HG03571 (cell line): Measurements from ENCODE around the gene LACTBL1.
"Not testable (repeated sequence)": the region's sequence is repeated elsewhere in the genome, so short reads cannot be mapped to it uniquely, and the experiment has no call there.

Experiments
- ATAC-seq: cut with Tn5 transposase; IDR thresholded peaks from one replicate; pipeline ENCODE4 v1.9.1; 2021; ENCODE audit not compliant: unreplicated experiment

The LACTBL1 gene, protein sequence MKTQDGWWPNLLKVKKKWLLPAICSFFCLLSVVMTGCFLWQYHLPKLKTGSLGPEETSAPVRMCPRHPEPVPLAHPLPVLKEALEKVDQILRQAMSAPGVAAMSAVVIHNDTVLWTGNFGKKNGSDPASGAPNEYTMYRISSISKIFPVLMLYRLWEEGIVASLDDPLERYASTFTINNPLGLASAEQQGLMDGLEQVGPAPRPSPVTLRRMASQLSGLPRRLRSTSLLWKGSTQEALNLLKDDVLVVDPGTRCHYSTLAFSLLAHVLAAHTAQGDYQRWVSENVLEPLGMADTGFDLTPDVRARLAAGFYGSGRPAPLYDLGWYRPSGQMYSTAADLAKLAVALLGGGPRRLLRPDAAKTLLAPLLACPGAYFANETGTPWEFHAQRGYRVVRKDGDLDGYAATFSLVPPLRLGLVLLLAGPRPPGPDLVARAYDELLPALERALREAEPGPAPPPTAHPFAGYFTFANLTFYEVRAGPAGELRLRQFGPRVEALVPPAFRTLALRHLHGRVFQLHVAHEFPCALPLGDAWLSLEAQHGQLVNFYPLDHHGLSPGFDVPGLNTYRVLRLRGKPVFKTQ

DNA sequence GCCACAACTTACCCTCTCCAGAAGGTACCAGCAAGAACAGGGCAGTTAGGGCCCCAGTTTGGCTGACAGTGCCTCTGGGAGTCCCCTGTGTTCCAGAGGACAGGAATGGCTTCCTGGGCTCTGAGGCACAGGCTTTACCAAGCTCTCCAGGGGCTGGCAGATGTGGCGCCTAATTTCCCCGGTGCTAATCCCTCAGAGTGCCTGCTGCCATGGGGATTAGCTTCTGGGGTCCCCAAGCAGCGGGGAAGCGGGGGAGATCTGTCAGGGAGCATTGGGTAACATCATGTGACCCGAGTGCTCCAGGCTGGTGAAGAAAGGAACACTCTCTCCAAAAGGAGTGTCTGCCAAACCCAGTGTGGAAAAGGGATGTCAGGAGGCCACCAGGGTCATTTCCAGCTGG is at the start of gene LACTBL1:
TSS of gene LACTBL1 (minus strand) at position 107 of the 400 bp plus-strand sequence. CDS start 550 bp downstream, outside the sequence.
- ATAC-seq, result no peak

DNA sequence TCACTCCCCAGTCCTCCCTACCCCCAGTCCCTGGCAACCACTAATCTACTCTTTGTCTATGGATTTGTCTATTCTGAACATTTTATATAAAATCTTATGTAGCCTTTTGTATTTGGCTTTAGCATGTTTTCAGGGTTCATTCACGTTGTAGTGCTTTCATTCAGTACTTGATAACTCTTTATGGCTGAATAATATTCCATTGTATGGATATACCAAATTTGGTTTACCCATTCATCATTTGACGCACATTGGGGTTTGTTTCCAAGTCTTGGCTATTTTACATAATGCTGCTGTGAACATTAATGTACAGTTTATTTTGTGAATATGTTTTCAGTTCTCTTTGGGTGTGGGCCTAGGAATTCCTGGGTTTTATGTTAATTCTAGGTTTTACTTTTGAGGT is 49.2 kb upstream of the LACTBL1 start:
- ATAC-seq, result no peak

DNA sequence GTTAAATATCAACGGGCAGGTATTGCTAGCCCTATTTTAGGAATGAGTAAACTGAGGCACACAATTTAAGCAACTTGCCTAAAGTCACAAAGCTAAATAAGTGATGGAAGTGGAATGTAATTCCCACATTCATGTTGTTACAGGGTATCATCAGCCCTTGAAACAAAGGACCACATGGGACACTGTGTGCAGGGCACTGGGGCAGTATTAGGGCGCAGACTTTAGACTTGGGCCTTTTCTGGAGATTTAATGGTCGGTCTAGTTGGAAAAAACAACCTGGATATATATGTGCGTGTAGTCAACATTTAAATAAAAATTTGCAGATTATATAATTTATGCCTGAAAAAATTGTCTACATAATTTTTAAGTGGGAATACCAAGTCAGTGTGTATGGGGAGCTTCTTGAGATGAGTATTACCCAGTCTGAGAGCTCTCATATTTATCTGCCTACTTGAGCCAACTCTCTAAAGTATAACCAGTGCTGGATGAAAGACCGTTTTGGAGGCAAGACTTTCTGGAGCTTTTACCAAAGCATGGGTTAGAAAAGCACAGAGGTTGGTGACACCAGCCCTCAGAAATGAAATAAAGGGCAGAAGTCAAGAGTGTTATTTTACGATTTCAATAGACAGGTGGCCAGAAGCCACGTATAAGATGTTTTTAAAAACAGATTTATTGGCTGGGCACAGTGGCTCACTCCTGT is 48.2 kb upstream of the LACTBL1 start:
- no peak for ATAC-seq

DNA sequence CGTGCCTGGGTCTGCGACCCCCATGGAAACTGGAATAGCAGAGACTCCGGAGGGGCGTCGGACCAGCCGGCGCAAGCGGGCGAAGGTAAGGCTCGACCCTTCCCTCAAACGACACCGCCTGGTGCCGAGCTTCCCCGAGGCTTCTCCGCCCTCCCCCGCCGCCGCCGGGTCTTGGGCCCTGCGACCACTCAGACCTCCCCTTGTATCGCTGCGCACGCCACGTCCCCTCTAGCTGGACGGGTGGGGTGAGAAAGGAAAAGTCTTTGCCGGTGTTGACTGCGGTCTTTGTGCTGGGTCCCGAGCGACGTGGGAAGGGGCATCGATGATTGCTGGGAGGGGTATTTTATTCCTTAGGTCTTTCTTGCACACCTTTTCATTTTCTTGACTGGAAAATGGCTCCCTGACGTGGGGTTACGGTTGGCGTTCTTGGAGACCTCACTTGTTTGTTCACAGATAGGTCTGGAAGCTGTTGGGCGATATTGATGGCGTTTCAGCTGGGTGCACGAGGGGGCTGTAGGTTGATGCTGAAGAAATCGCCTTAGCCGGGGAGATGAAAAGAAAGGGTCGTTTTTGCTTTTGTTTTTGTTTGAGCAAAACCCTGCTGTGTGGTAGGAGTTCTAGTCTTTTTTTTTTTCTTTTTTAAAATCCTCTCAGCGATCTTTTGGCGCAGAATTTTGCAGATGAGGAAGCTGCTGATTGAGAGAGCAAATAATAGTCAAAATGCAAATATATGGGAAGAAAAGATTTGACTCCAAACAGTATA is 47.4 kb upstream of the LACTBL1 start:
- no peak for ATAC-seq

DNA sequence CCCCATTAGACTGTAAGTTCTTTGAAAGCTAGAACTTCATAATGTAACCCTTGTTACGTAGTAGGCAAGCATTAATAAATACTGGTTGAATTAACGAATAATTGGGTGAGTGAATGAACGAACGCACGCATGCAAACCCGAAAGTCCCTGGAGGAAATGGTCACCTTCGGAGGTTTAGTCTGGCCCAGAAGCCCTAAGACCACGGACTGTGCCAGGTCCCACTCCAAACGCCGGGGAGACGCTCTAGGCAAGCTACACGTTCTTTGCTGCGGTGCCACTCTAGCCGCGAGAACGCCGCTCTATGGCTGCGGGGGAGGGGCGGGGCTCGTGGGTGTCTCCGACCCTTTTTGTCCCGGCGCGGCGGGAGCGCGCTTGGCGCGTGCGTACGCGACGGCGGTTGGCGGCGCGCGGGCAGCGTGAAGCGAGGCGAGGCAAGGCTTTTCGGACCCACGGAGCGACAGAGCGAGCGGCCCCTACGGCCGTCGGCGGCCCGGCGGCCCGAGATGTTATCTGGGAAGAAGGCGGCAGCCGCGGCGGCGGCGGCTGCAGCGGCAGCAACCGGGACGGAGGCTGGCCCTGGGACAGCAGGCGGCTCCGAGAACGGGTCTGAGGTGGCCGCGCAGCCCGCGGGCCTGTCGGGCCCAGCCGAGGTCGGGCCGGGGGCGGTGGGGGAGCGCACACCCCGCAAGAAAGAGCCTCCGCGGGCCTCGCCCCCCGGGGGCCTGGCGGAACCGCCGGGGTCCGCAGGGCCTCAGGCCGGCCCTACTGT is 46.6 kb upstream of the LACTBL1 start, which contains the start of gene KDM1A:
TSS of gene KDM1A (plus strand) at position 375 of the 769 bp plus-strand sequence. CDS start at position 504, 129 bp downstream.
- peak; percentile 93 for ATAC-seq

DNA sequence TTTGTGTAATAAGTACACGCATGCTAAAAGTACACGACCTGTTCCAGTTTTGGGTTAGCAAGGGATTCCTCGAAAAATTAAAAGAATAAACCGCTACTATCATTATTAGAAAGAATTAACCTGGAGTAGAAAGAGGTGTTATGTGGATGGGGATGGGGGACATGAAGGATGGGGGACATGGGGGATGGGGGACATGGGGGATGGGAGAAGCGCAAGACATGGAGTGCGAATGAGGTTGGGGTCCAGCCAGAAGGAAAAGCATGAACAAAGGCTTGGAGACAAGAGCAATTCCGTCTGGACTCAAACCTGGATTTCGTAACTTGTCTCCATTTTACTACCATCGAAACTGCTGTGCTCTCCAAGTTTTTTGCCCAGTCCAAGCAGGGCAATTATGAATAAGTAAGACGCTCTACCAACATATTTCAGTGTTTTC is 46.0 kb upstream of the LACTBL1 start:
- no peak for ATAC-seq

DNA sequence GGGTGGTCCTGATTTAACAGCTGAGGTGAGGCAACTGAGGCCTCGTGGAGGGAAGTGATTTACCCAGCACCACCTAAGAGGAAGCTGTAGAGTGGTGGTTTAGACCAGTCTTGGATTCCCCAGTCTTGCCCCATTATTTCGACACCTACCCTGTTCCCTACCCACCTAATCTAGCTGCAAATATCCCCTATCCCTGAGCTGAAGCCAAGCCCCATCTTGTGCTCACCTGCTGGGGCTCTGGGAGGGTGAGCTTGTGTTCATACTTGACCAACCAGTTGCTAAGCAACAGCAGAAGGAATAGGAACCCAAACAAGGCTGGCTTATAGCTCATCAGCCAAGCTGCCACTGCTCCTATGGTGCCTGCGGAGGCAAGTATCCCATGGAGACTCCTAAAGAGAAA is 41.0 kb upstream of the LACTBL1 start:
- ATAC-seq, result no peak

DNA sequence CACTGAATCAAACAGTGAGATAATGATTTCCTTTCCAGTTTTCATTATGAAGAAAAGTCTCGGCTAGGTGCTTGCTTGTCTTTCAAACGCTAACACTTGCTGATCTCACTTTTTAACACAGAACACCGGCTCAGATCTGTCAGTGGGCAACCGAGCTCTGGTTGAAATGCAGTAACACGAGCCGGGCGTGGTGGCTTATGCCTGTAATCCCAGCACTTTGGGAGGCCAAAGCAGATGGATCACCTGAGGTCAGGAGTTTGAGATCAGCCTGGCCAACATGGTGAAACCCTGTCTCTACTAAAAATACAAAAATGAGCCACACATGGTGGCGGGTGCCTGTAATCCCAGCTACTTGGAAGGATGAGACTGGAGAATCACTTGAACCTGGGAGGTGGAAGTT is 37.4 kb upstream of the LACTBL1 start:
- ATAC-seq, result not testable (repeated sequence)

DNA sequence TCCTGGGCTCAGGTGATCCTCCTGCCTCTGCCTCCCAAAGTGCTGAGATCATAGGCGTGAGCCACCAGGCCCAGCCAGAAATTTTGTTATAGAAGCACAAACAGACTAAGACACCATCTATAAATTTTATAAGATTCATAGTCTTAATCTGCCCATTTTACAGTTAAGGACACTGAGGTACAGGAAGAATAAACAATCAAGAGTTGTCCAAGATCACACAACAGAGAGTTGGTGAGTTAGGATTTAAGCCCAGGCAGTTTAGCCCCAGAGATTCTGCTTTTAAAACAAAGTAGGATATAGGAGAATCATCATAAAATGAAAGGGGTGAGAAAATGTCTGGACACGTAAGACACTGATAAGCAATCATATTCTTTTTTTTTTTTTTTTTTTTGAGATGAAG is 36.2 kb upstream of the LACTBL1 start:
- ATAC-seq, result no peak

DNA sequence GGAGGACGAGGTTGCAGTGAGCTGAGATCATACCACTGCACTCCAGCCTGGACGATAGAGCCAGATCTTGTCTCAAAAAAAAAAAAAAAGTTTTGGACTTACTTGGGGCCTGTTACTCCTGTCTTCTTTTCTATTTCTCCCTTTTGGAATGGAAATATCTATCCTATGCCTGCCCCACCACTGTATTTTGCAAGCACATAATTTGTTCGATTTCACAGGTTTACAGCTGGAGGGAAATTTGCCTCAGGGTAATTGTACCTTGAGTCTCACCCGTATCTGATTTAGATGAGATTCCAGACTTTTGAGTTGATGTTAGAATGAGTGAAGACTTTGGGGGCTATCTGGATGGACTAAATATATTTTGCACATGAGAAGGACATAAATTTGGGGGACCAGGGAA is 34.4 kb upstream of the LACTBL1 start:
- ATAC-seq, result no peak

DNA sequence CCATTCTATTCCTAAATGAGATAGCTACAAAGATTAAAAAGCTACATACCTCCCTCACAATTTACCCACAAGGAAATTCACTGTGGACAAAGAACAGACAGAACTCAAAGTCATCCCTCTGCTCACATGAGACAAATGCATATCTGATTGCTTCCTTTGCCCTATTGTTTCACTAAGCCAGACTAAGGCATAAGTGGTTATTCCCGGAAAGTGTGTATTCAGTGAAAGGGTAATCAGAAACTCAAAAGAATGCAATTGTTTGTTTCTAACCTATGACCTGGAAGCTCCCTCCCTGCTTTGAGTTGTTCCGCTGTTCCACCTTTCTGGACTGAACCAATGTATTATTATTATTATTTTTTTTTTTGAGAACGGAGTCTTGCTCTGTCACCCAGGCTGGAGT is 32.1 kb upstream of the LACTBL1 start:
- not testable (repeated sequence) for ATAC-seq

DNA sequence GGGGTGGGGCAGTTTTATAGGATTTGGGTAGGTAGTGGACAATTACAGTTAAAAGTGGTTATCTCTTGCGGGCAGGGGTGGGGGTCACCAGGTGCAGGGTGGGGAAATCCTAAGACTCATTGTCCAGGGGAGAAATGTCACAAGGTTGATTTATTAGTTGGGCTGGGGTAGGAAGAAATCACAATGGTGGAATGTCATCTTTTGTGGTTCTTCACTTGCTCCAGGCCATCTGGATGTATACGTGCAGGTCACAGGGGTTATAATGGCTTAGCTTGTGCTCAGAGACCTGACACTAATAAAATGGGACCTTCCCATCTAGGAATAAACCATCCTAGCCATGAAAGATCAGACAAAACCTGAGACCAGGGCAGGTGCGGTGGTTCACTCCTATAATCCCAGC is 31.4 kb upstream of the LACTBL1 start:
- no peak for ATAC-seq

DNA sequence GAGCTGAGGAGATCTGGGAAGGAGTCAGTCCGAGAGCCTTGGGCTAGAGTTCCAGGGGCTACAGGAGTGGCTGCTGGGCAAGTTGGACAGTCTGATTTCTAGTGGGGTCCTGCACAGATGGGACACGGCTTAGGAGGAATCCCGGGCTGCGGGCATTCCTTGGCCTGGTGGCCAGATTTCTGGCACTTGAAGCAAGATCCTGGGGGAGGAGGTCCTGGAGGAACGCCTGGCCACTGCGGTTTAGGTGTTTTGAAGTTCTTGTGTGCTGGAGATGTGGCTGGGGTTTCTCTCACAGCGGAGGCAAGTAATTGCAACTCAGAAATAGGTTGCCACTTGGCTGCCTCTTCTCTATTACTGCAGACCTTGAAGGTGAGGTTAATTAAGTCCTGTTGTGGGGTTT is 29.6 kb upstream of the LACTBL1 start:
- ATAC-seq, result not testable (repeated sequence)

DNA sequence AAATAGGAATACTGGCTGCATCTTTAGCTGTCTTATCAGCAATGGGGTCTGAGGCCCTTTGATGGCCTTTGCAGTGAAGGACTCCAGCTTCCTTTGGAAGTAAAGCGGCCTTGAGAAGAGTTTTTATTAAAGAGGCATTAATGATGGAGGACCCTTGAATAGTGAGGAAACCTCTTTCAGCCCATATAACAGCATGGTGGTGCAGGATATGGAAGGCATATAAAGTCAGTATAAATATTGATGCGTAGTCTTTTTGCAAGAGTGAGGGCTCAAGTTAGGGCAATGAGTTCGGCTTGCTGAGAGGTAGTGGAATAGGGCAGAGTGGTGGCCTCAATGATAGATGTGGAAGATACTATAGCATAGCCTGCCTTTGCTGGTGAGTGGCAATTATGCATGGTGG is 27.5 kb upstream of the LACTBL1 start:
- not testable (repeated sequence) for ATAC-seq

DNA sequence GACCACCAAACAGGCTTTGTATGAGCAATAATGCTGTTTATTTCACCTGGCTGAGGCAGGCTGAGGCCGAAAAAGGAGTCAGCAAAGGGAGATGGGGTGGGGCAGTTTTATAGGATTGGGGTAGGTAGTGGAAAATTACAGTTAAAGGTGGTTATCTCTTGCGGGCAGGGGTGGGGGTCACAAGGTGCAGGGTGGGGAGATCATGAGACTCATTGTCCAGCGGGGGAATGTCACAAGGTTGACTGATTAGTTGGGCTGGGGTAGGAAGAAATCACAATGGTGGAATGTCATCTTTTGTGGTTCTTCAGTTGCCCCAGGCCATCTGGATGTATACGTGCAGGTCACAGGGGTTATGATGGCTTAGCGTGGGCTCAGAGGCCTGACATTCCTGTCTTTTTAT is 24.9 kb upstream of the LACTBL1 start:
- not testable (repeated sequence) for ATAC-seq

DNA sequence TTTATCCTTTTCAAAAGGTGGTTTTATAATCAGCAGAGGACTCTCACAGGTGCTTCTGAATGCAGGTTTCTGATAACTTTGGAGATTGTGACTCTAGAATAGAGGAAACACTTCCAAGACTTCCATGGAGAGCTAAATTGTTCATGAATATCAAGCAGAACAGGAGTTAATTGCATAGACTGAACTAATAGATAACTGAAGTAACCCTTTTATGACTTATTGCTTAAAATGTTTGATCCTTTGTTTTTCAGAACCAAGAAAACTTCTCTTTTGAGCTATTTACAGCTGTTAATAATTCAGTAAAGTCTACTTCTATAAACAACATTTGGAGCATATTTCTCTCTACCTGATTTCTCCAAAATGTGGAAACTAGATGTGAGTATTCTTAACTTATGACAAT is 23.1 kb upstream of the LACTBL1 start:
- ATAC-seq, result no peak

DNA sequence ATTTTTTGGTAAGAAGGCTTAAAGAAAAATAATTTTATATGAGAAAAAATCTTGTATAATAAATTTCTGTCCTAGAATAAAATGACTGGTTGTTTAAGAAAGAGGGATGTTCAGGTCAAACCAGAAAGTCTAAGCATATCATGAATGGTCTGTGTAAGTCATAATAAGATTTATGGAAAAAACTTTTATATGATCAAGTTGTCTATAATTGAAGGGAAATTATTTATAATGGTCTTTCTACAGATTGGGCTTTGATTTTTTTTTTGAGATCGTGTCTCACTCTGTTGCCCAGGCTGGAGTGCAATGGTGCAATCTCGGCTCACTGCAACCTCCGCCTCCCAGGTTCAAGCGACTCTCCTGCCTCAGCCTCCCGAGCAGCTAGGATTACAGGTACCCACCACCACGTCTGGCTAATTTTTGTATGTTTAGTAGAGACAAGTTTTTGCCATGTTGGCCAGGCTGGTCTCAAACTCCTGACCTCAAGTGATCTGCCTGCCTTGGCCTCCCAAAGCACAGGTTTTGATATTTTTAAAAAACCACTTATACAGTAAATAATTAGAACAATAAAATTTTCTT is 20.6 kb upstream of the LACTBL1 start:
- ATAC-seq, result not testable (repeated sequence)

DNA sequence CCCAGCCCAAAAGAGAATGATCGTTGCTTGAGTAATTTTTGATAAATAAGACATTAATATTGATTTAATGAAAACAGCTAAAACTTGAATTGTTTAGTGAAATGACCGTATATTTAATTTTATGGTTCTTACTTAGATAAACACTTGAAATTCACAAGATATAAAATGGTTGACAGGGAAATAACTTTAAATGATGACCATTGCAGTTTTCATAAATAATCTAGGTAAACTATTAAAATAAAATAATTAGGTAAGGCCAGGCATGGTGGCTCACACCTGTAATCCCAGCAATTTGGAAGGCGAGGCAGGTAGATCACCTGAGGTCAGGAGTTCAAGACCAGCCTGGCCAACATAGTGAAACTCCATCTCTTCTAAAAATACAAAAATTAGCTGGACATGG is 19.7 kb upstream of the LACTBL1 start:
- ATAC-seq, result not testable (repeated sequence)

DNA sequence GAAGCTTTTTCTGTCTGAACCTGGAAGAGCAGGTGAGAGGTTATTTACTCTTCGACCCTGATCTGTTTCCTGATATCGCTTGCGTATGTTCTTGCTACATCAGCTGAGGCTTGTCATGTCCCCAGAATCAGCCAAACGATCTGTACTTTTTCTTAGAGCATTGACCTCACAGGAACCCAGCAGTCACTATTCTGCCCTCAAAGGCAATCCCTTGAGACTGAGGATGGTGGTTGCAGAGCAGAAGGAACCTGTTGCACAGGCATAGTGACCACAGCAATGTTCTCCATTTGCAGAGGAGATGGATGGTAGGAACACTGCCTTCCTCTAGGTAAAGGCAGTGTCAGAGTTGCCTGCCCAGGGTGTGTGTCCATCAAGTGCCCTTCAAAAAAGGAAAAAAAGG is 11.3 kb upstream of the LACTBL1 start:
- ATAC-seq, result no peak

DNA sequence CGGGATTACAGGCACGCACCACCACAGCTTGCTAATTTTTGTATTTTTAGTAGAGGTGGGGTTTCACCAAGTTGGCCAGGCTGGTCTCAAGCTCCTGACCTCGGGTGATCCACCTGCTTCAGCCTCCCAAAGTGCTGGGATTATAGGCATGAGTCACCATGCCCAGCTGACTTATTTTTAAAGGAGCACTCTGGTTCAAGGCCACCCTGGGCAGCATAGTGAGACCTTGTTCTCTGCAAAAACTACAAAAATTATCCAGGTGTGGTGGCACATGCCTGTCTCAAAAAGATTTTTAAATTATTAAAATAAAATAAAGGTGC is 7.8 kb upstream of the LACTBL1 start:
- ATAC-seq, result not testable (repeated sequence)
